GM13976 (cell line): ENCODE measurements around the gene HOMER2.

Experiments
- DNase-seq: peaks from one replicate; pipeline ENCODE4 v3.0.0; 2012; ENCODE audit warnings: low spot score
- in situ Hi-C: fragments of 300-500 bp; cut with MboI; formaldehyde crosslinking; loops from one replicate; pipeline ENCODE4 v1.12.0; 2022; ENCODE audit warnings: low sequenced_read_pairs, mixed read lengths, inconsistent platforms; ENCODE audit not compliant: unreplicated experiment
- TF ChIP-seq, protein P1 (sequence below): IDR thresholded peaks from 2 replicates; pipeline ENCODE4 v1.5.1; 2012; ENCODE audit warnings: borderline replicate concordance, mild to moderate bottlenecking; ENCODE audit not compliant: insufficient read depth; ENCODE audit errors: extremely low read depth, missing control alignments, control extremely low read depth

The HOMER2 gene

GRCh38 chr15:82972990-82973389 is 20.5 kb upstream of the HOMER2 start:
- TF ChIP-seq, protein P1, sequence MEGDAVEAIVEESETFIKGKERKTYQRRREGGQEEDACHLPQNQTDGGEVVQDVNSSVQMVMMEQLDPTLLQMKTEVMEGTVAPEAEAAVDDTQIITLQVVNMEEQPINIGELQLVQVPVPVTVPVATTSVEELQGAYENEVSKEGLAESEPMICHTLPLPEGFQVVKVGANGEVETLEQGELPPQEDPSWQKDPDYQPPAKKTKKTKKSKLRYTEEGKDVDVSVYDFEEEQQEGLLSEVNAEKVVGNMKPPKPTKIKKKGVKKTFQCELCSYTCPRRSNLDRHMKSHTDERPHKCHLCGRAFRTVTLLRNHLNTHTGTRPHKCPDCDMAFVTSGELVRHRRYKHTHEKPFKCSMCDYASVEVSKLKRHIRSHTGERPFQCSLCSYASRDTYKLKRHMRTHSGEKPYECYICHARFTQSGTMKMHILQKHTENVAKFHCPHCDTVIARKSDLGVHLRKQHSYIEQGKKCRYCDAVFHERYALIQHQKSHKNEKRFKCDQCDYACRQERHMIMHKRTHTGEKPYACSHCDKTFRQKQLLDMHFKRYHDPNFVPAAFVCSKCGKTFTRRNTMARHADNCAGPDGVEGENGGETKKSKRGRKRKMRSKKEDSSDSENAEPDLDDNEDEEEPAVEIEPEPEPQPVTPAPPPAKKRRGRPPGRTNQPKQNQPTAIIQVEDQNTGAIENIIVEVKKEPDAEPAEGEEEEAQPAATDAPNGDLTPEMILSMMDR: no peak
- DNase-seq: no peak
- in situ Hi-C loops: no loop called here

- TF ChIP-seq, protein P1: no peak
- DNase-seq: no peak
- in situ Hi-C loops: no loop called here
Measured at GRCh38 chr15:82971218-82971984, 18.9 kb upstream of the HOMER2 start.

DNA sequence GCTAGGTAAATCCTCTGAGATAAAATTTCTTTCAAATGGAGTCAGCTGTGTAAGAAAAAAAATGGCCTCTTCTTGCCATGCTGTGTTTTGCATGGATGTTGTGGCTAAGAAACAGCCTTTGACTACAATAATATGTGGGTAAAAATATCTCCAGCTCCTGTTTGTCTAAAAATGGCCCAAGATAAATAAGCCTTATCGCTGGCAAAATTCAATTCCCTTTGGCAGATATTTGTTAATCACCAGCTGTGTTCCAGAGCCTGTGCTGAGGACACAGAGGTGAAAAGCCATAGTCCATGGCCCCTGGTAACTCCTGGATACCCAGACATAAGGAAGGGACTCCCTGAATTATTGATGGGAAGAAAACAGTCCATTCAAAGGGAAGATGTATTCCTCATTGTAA is 18.2 kb upstream of the HOMER2 start:
- TF ChIP-seq, protein P1: no peak
- DNase-seq: no peak
- in situ Hi-C loops: no loop called here

GRCh38 chr15:82970078-82970686 is 17.7 kb upstream of the HOMER2 start:
- in situ Hi-C loops: no loop called here
- DNase-seq: no peak
- TF ChIP-seq, protein P1: no peak

GRCh38 chr15:82969353-82969752 is 16.8 kb upstream of the HOMER2 start:
- DNase-seq: no peak
- in situ Hi-C loops: no loop called here
- TF ChIP-seq, protein P1: no peak

GRCh38 chr15:82968066-82968465 is 15.5 kb upstream of the HOMER2 start:
- in situ Hi-C loops: no loop called here
- TF ChIP-seq, protein P1: no peak
- no peak for DNase-seq
